ENCODE results near the gene MRPL44.

MRPL44 gene

GRCh38 chr2:223950448-223951347, 6.6 kb upstream of the MRPL44 start:
- H3K27ac ChIP-seq (replicated peaks) = no peak overlapping the region
- no peak overlapping the region for H3K4me3 ChIP-seq (replicated peaks; ENCODE audit: insufficient read depth, low read length)
- H3K27me3 ChIP-seq (ENCODE audit: insufficient read depth, poor library complexity, severe bottlenecking) = no peaks in the 10 kb centered on the region
- no peak for DNase-seq (ENCODE audit: low read depth in 1 of 2, low spot score in 1 of 2)
- TF ChIP-seq CTCF (IDR thresholded peaks at IDR 0.05; ENCODE audit: insufficient read depth, low read length) (no peak), GABPA (IDR thresholded peaks at IDR 0.05; ENCODE audit: low read depth) (no peak), SPI1 (IDR thresholded peaks at IDR 0.05; ENCODE audit: borderline replicate concordance, low read depth) (peak; percentile 33; the same call in 1 of the 2 replicates)

GRCh38 chr2:223952280-223952968, 4.8 kb upstream of the MRPL44 start:
- Histone ChIP-seq H3K27ac (replicated peaks) (no peak overlapping the region), H3K27me3 (ENCODE audit: insufficient read depth, poor library complexity, severe bottlenecking) (no peaks in the 10 kb centered on the region), H3K4me3 (replicated peaks; ENCODE audit: insufficient read depth, low read length) (no peak overlapping the region)
- TF ChIP-seq REST (IDR thresholded peaks at IDR 0.05; ENCODE audit: insufficient replicate concordance, low read depth) = no peak
- TF ChIP-seq GABPA (IDR thresholded peaks at IDR 0.05; ENCODE audit: low read depth) = no peak
- no peak for DNase-seq (ENCODE audit: low read depth in 1 of 2, low spot score in 1 of 2)

GRCh38 chr2:223954401-223954800, 2.9 kb upstream of the MRPL44 start:
- TF ChIP-seq GABPA (IDR thresholded peaks at IDR 0.05; ENCODE audit: low read depth) = no peak
- no peaks in the 10 kb centered on the region for H3K27me3 ChIP-seq (ENCODE audit: insufficient read depth, poor library complexity, severe bottlenecking)
- no peak overlapping the region for H3K27ac ChIP-seq (replicated peaks)
- no peak overlapping the region for H3K4me3 ChIP-seq (replicated peaks; ENCODE audit: insufficient read depth, low read length)
- peak; percentile 31 to 54 for DNase-seq (ENCODE audit: low read depth in 1 of 2, low spot score in 1 of 2)

- H3K4me3 ChIP-seq (replicated peaks; ENCODE audit: insufficient read depth, low read length) = peak overlapping the region; percentile 37
- H3K27ac ChIP-seq (replicated peaks) = peak overlapping the region; percentile 93
- no peak for DNase-seq (ENCODE audit: low read depth in 1 of 2, low spot score in 1 of 2)
- no peaks in the 10 kb centered on the region for H3K27me3 ChIP-seq (ENCODE audit: insufficient read depth, poor library complexity, severe bottlenecking)
- TF ChIP-seq SPI1 (IDR thresholded peaks at IDR 0.05; ENCODE audit: borderline replicate concordance, low read depth) (no peak), CTCF (IDR thresholded peaks at IDR 0.05; ENCODE audit: insufficient read depth, low read length) (no peak), GABPA (IDR thresholded peaks at IDR 0.05; ENCODE audit: low read depth) (no peak), REST (IDR thresholded peaks at IDR 0.05; ENCODE audit: insufficient replicate concordance, low read depth) (no peak), POLR2AphosphoS5 (IDR thresholded peaks at IDR 0.05; ENCODE audit: low read depth) (no peak)
Measured at GRCh38 chr2:223956300-223956699, 963 bp upstream of the MRPL44 start.

All from HL-60 (cell line).